A204.1 (cell line): ENCODE measurements around the gene PARM1.
"Not testable (repeated sequence)": the region's sequence is repeated elsewhere in the genome, so short reads cannot be mapped to it uniquely, and the experiment has no call there.

Experiments used
- FAIRE-seq: peaks from 2 replicates; lab custom pipeline; 2012; peaks lifted over from hg19 to GRCh38; lab: Jason Lieb, UNC

PARM1 gene

GRCh38 chr4:74983253-74983635 is 50.3 kb downstream of the PARM1 start:
- FAIRE-seq: no peak

GRCh38 chr4:74990276-74990875 is 57.5 kb downstream of the PARM1 start:
- no peak for FAIRE-seq

GRCh38 chr4:74994436-74994835 is 61.5 kb downstream of the PARM1 start:
- not testable (repeated sequence) for FAIRE-seq

- no peak for FAIRE-seq
Measured at GRCh38 chr4:74996996-74997395, 64.1 kb downstream of the PARM1 start.

GRCh38 chr4:74997948-74998729 is 65.2 kb downstream of the PARM1 start:
- FAIRE-seq: no peak

GRCh38 chr4:74999714-75000309 is 66.9 kb downstream of the PARM1 start:
- no peak for FAIRE-seq

GRCh38 chr4:75001871-75002270 is 69.0 kb downstream of the PARM1 start:
- no peak for FAIRE-seq

GRCh38 chr4:75002381-75002780 is 69.5 kb downstream of the PARM1 start:
- no peak for FAIRE-seq

- FAIRE-seq: no peak
Measured at GRCh38 chr4:75003979-75004378, 71.1 kb downstream of the PARM1 start.

- FAIRE-seq: no peak
Measured at GRCh38 chr4:75004755-75005668, 72.1 kb downstream of the PARM1 start.

GRCh38 chr4:75005727-75006126 is 72.8 kb downstream of the PARM1 start:
- FAIRE-seq: no peak

GRCh38 chr4:75007891-75008290 is 75.0 kb downstream of the PARM1 start:
- FAIRE-seq: no peak

- no peak for FAIRE-seq
Measured at GRCh38 chr4:75009138-75009537, 76.2 kb downstream of the PARM1 start.

GRCh38 chr4:75011131-75011795 is 78.3 kb downstream of the PARM1 start:
- no peak for FAIRE-seq

GRCh38 chr4:75015627-75016026 is 82.7 kb downstream of the PARM1 start:
- no peak for FAIRE-seq

- FAIRE-seq: no peak
Measured at GRCh38 chr4:75016472-75016871, 83.6 kb downstream of the PARM1 start.

- FAIRE-seq: no peak
Measured at GRCh38 chr4:75018811-75019479, 86.0 kb downstream of the PARM1 start.

- no peak for FAIRE-seq
Measured at GRCh38 chr4:75025431-75025830, 92.5 kb downstream of the PARM1 start.

- FAIRE-seq: no peak
Measured at GRCh38 chr4:75028196-75028854, 95.4 kb downstream of the PARM1 start.

- no peak for FAIRE-seq
Measured at GRCh38 chr4:75030028-75030427, 97.1 kb downstream of the PARM1 start.
